Calu3 (cell line): ENCODE results near the gene DND1. TPM values are rescaled to one million over a fixed set of nuclear protein-coding genes. Genes with fewer than 3 reads are reported as not detected.
A peak's percentile ranks its signal among the peaks of the same experiment; 100 is the strongest.
"Not testable (repeated sequence)": the region's sequence is repeated elsewhere in the genome, so short reads cannot be mapped to it uniquely, and the experiment has no call there.

Experiments used
- BruUV-seq: library from RNA; stranded (reverse); fragments of 400-500 nt; replicated peaks from 2 replicates; lab custom pipeline; 2021; lab: Mats Ljungman, UMichigan
- CTCF ChIA-PET: fragments of 300-600 bp; sonication (Branson Sonifier 250); formaldehyde crosslinking; loops from one replicate; lab custom pipeline; 2022; ENCODE audit warnings: antibody characterized with exemption; lab: Charles Lee
- DNase-seq: peaks from one replicate; pipeline ENCODE4 v3.0.0; 2022
- H3K27ac Mint-ChIP-seq: one replicate; pipeline ENCODE4 v1.8.0; 2022; ENCODE audit warnings: mixed read lengths; ENCODE audit not compliant: unreplicated experiment
- H3K27me3 Mint-ChIP-seq: one replicate; pipeline ENCODE4 v1.8.0; 2022; ENCODE audit warnings: mixed read lengths; ENCODE audit not compliant: unreplicated experiment
- H3K36me3 Mint-ChIP-seq: one replicate; pipeline ENCODE4 v1.8.0; 2022; ENCODE audit warnings: mild to moderate bottlenecking, moderate library complexity, mixed read lengths; ENCODE audit not compliant: insufficient read depth, unreplicated experiment
- H3K4me1 Mint-ChIP-seq: one replicate; pipeline ENCODE4 v1.8.0; 2022; ENCODE audit warnings: mild to moderate bottlenecking, low read depth, mixed read lengths; ENCODE audit not compliant: unreplicated experiment
- H3K4me3 Mint-ChIP-seq: one replicate; pipeline ENCODE4 v1.8.0; 2022; ENCODE audit warnings: mild to moderate bottlenecking, low read depth, moderate library complexity, mixed read lengths; ENCODE audit not compliant: unreplicated experiment
- H3K9me3 Mint-ChIP-seq: one replicate; pipeline ENCODE4 v1.8.0; 2022; ENCODE audit warnings: low read depth, mixed read lengths; ENCODE audit not compliant: unreplicated experiment
- CTCF ChIP-seq: fragments of 200-600 bp; IDR thresholded peaks from one replicate; pipeline ENCODE4 v1.8.0; 2022; ENCODE audit warnings: antibody characterized with exemption; ENCODE audit not compliant: unreplicated experiment
- intact Hi-C: fragments of 100-400 bp; cut with micrococcal nuclease; formaldehyde crosslinking; loops from one replicate; pipeline ENCODE4 v1.10.0; 2022; ENCODE audit not compliant: unreplicated experiment
- total RNA-seq: library from RNA; stranded (reverse); gene quantifications from 2 replicates; pipeline ENCODE4 v1.2.3, GENCODE V29; 2022

Gene DND1
- total RNA-seq, 1 experiment from 2014 or later = 2.9 TPM

- intact Hi-C loops = loop anchor here (5.0 to 10.0 kb wide), 3 partner anchors 159 to 851 kb away; partner anchors contain the start of gene SRA1
- peaks cover 12% of the 10 kb centered on the region for H3K27me3 Mint-ChIP-seq
- no peak overlapping the region for H3K27ac Mint-ChIP-seq
- H3K4me1 Mint-ChIP-seq = peaks cover 40% of the 10 kb centered on the region
- no peak for DNase-seq
- no peak overlapping the region for H3K4me3 Mint-ChIP-seq
- no TSS peak for BruUV-seq
- TF ChIP-seq CTCF = no peak
- CTCF ChIA-PET = no interaction called here
- H3K9me3 Mint-ChIP-seq = no peaks in the 10 kb centered on the region
- H3K36me3 Mint-ChIP-seq = peaks cover 42% of the 10 kb centered on the region
Observed at GRCh38 chr5:140713562-140714094, 40.3 kb upstream of the DND1 start.

- intact Hi-C loops = loop anchor here (5.0 to 10.0 kb wide), 3 partner anchors 157 to 853 kb away; partner anchors contain the start of gene SRA1
- TF ChIP-seq CTCF = no peak
- H3K4me1 Mint-ChIP-seq = peaks cover 32% of the 10 kb centered on the region
- no peak for DNase-seq
- peak overlapping the region; percentile 100 for H3K27ac Mint-ChIP-seq
- H3K27me3 Mint-ChIP-seq = peaks cover 12% of the 10 kb centered on the region
- peak overlapping the region; percentile 99 for H3K4me3 Mint-ChIP-seq
- CTCF ChIA-PET = interaction anchor here (1.1 to 1.7 kb wide), 2 partner anchors 8 to 135 kb away, joined by 3 to 25 read pairs; no protein-coding TSS in a partner anchor
- no peaks in the 10 kb centered on the region for H3K9me3 Mint-ChIP-seq
- peaks cover 46% of the 10 kb centered on the region for H3K36me3 Mint-ChIP-seq
- no TSS peak for BruUV-seq
Observed at GRCh38 chr5:140711794-140712193, 38.4 kb upstream of the DND1 start.

GRCh38 chr5:140710899-140711552 lies 37.6 kb upstream of the DND1 start:
- no peak for TF ChIP-seq CTCF
- CTCF ChIA-PET = interaction anchor here (0.5 to 1.7 kb wide), 11 partner anchors 8 to 881 kb away, joined by 3 to 25 read pairs (median 4); partner anchors contain the start of genes EIF4EBP3, HARS1, HARS2 and IK
- Mint-ChIP-seq H3K27ac (peak overlapping the region; percentile 100), H3K9me3 (no peaks in the 10 kb centered on the region), H3K4me1 (peaks cover 32% of the 10 kb centered on the region), H3K27me3 (peaks cover 12% of the 10 kb centered on the region), H3K4me3 (peak overlapping the region; percentile 99), H3K36me3 (peaks cover 51% of the 10 kb centered on the region)
- peak; percentile 97 for DNase-seq
- intact Hi-C loops = loop anchor here (5.0 to 10.0 kb wide), 3 partner anchors 156 to 854 kb away; partner anchors contain the start of gene SRA1
- BruUV-seq = TSS peak; percentile 74

GRCh38 chr5:140708787-140709186 lies 35.4 kb upstream of the DND1 start:
- peaks cover 32% of the 10 kb centered on the region for H3K4me1 Mint-ChIP-seq
- H3K9me3 Mint-ChIP-seq, intact Hi-C loops, DNase-seq, BruUV-seq, CTCF ChIA-PET, H3K27ac Mint-ChIP-seq: not testable (repeated sequence)
- H3K4me3 Mint-ChIP-seq = peak overlapping the region; percentile 99
- H3K36me3 Mint-ChIP-seq = peaks cover 70% of the 10 kb centered on the region
- H3K27me3 Mint-ChIP-seq = peaks cover 12% of the 10 kb centered on the region
